GM04503 (cell line): ENCODE results near the gene NXPH4.

Experiments used
- DNase-seq: peaks from one replicate; pipeline ENCODE4 v3.0.0-alpha.2; 2012; ENCODE audit warnings: low read depth

NXPH4 gene

DNA sequence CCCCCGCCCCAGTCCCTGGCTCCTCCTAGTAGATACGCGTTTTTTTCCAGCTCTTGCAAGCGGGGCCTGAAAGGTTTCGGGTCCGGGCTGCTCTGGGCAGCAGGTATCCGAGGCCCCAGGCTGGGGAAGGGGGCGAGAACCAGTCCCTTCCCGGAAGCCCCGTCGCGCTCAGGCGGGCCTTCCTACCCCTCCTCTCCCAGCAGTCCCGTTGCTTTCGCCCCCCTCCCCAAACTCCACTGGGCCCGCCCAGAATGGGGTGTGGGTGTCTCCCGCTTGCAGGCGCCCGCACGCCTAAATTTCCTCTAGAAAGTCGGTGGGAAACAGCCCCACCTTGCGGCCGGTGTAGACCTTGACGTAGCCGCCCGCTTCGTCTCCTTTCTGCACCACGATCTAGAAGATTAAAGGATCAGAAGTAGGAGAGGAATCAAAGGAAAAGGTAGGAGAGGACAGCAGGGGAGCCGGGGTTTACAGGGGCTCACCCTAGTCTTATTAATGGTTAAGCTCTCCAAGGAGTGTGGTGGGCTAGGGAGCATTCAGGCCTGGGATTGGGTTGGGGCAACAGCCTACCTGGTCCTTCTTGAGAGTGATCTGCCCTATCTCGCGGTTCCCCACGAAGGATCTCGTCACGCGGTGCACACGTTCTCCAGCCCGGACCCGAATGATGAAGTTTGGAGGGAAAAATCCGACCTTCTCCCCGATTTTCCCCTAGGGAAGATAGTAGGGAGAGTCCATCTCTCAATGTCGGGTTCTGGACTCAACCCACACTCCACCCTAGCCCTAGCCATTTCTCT lies 27.1 kb downstream of the NXPH4 start:
- no peak for DNase-seq

DNA sequence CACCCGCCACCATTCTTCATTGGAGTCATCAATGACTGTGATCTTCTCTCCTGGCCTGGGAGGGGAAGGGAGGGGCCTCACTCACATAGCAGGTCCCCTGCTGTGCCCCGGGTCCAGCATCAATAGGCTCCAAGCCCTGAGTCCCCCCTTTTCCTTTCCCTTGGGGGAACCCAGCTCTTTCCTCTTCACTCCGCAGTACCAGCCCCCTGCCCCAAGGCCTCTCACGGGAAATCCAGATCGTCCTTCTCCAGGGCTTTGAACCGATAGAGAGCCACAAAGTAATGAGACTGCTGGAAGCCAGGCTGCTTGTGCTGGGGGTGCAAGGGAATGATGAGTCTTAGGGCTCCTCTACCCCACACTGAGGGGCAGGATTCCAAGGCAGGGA lies 27.7 kb downstream of the NXPH4 start:
- no peak for DNase-seq

DNA sequence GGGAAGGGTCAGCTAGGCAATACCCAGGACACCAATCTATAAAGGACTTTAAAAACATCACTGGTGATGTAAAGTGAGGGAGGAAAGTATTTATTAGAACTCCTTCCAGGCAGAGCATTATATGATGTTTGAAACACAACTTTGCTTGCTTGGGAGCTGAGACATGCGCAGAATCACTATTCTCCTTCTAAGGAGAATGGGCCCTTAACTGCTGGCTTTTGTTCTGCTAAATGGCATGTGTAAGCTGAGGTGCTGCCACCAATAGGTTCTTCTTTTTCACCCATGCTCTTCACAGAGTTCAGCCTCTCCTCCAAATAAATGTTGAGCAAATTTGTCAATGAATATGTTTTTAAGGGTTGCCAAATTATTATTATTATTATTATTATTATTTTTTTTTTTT lies 30.4 kb downstream of the NXPH4 start:
- no peak for DNase-seq

DNA sequence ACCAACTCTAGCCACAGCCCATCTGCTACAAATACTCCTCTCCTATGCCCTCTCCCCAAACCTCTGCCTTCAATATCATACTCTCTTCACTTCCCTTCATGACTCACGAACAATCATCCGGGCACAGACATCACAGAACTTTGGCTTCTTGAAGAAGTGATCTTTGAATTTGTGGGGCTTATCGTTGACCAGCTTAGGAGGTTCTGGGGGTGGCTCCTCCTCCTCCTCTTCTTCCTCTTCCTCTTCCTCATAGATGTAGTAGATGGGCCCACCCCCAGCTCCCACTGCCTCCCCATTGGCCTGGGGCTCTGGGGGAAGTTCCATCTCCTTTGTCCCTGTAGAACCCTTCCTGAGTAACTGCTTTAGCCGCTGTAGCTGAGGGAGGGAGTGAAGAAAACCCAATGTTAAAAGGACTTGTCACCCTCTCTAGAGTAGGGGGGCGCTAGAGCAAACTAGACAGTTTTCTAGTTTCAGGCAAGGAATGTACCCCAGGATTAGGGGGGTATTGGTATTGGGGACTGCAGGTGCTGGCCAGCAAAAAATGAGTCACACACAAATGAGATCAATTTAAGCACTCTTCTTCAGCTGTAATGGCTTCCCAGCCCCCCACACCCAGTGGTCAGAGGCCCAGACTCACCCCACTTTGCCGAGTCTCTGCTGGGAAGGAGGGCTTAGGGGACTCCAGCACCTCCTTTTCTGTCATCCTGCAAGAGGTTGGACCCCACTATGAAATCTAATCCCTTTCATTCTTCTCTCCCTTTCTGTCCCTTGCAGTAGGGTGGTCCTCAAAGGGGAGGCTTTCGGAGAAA lies 32.5 kb downstream of the NXPH4 start:
- DNase-seq = no peak

DNA sequence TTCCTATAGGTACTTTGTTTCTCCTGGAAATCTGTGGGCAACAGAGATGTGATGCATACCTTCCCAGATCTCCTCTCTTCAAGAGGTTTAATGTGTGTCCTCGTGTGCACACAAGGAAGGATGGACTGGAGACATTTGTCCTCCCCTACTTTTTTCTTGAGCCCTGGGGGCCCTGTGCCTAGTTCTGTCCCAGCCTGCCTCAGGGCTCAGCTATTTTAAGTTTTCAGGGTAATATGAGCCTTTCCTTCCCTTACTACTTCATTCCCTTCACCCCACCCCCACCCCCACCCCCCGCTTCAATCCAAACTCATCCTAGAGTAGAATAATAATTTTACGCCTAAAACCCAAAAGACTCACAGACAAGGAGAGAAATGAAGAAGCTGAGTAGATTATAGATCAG lies 33.9 kb downstream of the NXPH4 start:
- DNase-seq = no peak

DNA sequence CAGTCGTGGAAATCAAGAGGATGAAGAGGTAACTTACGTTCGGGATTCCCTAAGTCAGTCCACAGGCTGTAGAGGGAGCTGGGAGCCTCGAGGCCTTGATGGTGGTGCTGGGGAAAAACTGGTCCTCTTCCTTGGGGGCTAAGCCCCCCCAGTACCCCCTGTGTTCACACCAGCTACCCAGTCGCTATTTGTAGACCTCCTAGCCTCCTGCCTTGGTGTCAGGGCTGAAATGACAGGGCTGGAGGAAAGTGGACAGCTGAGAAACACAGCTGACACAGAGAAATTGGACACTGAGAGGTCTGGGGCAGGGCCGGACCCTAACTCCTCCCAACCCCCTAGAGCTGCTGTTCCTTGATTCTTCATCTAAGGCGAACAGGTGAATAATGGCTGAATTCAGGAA lies 34.4 kb downstream of the NXPH4 start, which contains the start of gene STAC3:
Gene STAC3, minus strand, starts transcription at position 232 of the 400 bp plus-strand sequence. CDS start 1,551 bp downstream, outside the sequence.
- no peak for DNase-seq

DNA sequence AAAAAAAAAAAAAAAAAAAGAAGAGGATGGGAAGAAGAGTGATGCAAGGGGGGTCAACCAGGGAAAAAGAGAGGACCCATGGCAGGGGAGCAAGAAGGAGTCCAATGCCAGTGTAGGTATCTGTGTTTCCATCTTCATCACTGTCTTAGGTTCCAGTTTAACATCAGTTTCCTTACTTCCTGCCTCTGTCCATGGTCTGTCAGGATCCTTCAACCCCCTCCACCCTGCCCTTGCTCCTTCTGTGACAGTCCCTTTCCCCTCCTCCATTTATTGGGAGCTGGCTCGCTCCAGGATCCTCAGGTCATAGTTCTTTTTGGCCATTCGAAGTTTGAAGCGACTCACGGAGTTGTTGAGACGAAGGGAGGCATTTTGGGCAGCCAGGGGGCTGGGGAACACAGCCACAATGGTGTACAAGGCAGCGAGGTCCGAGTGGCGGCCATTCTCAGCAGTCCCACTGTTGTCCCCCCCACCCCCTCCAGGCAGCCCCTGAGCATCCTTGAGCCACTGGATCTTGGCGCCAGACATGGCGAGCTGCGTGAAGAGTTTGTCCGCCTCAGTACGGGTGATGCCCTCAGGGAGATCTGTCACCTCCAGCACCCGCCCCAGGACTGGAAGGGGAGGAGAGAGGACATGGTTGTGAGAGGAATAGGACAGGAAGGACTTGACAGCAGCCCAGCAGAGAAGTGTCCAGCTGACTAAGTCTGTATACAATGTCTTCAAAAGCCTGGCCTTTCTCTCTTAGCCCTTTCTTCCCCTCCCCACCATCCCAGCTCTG lies 38.1 kb downstream of the NXPH4 start:
- DNase-seq = no peak

DNA sequence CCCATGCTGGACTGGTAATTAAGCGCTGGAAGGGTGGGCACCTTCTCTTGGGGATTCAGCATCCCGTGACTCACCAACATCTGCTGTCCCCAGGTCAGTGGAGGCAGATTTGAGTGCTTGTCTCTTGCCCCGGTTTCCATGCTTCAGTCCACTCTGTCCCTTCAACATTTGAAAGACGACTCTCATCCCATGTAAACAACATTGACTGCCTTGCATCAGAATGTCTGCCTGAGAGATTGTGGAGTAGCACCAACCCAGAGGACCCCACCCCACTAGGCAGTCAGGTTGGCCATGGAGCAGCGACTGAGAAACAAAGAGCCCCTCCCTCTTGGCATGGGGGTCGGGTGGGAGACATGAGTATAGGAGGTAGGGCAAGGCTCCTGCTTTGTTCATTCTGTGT lies 39.3 kb downstream of the NXPH4 start:
- no peak for DNase-seq

DNA sequence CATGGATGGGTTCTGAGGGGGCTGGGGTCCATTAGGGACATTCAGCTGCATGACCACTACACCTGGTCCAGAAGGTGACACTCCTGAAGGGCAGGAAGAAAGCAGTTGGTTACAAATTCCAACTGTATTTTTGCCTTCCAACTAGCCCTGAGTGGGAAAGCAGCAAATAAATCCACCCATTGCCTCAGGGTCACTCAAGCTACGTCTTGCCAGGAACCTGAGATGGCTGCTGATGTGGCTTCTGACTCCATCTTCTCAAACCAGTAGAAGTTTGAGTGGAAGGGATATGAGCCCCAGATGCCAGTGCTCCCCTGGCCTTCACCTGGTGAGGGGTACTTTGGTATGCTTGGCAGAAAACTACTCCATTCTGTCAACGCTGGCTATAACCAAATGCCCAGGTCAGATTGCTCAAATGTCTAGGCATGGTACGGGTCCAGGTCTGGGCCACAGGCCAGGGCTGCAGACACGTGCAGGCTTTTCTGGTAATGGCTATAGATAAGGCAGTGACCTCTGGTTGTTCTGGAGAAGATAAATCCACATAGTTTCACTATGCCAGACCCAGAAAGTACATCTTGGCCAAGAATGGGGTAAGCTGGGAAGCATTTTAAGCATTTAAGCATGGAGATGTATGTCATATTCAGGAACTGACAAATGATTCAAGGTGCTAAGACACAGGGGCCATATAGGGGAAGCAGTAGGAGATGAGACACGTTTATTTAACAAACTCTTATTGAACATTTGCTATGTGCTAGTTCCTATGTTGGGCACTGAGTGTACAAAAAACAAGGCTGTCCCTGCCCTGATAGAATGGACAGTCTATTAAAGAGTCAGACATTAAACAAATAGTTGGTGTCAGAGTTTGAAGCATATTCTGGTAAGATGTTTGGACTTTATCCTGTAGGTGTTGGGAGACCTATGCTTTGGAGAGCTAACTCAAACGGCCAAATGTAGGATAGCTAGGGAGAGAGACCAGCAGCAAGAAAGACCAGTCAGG lies 42.7 kb downstream of the NXPH4 start:
- no peak for DNase-seq

DNA sequence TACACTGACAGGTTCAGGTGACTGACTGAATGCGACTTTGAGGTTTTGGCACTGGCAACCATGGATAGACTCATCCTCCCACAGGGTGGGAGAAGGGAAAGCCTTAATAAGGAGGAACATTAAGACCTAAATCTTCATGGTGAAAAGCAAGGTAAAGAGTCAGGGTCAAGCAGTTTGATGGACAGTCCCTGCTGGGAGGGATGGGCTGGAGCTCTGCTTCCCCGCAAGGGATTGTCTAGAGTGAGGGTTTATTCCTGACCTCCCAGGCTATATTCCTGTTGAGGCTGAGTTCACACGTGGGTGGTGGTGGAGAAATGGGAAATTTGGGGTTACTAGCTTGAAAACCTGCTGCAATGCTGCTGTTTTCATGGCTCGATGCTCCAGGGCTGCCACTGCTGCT lies 43.8 kb downstream of the NXPH4 start:
- no peak for DNase-seq

DNA sequence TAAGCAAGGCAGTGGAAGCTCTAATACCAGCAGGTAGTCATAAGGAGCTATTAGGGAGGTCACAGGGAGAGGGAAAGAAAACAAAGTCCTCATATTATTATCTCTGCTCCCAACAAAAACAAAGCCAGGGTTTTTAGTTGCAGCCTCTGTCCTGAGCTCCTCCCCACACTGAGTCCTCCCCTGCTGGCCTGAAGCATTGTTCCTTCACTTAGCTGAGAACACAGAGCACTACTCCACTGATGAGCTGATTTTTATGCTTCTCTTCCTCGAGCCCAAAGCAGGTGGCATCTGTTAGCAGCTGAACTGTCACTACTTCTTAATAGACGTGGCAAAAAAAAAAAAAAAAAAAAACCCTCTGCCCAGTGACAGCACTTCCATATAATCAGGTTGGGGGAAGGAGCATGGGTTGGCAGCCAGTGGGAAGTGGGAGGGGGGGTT lies 44.9 kb downstream of the NXPH4 start:
- DNase-seq = no peak

DNA sequence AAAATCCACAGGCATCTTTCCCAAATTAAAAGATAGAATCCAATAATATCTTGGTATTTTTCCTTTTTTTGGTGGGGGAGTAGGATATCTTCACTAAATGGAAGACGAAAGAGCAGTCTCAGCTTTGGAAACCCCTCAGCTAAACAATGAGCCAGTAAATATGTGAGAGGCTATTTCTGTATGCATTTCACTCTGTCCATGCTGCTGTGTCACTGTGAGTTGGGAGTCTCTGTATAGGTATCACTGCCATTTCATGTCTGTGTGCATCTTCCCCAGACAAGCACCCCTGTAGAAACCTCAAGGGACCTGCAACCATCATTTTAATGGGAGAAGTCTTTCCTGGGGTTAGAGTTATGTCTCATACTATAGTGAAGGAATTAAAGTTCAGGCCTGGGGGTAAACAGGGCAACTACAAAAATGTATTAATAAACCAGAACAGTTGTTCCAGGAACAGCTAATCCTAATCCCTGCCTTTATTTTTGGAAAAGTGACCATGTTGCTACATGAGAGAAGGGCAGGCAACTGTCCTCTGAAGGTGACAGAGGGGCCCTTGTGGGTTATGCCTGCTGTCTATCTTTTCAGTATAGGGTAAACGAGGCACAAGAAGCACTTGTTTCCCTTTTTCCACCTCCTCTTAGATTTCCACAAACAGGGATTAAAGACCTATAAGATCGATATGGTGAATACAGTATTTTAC lies 45.7 kb downstream of the NXPH4 start:
- no peak for DNase-seq

DNA sequence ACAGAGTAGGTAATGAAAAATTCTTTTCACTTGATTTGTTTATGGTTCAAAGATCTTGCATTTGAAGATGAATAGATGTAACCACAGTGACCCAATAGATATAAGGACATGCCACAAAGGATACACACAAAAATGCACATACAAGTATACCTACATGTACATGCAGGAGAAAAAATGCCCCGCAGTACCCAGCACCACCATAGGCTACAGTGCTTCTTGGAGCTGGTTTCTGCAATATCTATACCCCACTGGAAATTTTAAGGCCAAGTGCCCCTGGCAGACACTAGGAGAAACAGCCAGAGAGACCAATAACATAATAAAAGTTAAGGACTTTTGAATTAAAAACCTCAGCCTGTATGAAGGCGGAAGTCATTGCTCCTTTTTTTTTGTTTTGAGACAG lies 46.5 kb downstream of the NXPH4 start:
- no peak for DNase-seq

DNA sequence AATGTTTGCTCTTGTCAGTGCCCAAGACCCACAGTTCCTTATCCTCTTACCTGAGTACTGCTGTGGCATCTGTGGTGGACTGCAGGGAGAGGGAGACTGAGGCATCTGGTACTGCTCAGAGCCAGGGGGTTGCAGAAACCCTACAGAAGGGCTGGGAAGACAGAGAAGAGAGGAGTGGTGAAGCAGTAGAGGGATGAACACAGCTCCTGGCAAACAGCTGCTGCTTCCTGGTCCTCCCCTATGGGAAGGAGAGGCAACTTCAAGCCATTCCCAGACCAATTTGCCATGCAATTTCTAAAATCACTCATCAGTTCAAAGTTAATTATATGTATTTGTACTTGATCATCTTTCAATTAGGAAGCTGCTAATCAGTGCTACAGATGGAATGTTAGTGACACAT lies 50.1 kb downstream of the NXPH4 start:
- no peak for DNase-seq

DNA sequence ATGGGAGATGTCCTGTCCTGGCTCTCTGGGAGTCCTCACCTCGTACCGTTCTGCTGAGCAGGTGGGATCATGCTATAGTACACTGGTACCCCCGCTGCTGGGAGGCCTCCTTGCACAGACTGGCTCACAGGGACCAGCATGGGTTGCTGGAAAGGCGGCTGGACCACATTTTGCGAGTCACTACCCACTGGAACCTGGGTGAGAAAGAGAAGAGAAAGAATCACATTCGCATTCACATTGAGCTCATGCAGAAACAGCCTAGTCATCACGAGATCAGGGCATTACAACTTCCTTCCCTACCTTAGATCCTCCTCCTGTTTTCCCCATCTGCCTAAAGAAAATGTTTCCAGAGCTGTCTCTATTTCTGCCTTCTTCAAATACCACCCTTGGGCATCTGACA lies 51.7 kb downstream of the NXPH4 start:
- no peak for DNase-seq

DNA sequence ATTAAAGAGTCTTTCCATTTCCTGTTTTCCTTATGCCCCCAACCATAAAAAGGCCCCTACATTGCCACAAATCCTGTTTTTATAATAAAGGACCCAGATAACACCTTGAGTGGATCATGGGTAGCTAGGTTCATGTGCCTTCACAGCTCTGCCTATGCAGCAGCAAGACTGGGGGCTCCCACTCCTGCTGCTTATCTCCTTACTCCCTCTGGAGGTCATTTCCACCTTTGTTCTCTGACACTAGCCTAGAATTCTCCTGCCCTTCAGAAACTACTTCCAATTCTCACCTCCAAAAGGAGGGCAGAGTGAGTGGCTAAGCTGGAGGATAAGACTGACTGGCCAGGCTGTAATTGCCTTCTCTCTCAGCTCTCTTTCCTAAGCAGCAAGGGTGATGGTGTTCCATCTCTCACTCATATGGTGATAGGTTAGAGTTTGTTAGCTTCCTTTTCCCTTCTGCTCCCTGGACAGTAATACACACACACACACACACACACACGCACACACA lies 54.4 kb downstream of the NXPH4 start:
- no peak for DNase-seq

DNA sequence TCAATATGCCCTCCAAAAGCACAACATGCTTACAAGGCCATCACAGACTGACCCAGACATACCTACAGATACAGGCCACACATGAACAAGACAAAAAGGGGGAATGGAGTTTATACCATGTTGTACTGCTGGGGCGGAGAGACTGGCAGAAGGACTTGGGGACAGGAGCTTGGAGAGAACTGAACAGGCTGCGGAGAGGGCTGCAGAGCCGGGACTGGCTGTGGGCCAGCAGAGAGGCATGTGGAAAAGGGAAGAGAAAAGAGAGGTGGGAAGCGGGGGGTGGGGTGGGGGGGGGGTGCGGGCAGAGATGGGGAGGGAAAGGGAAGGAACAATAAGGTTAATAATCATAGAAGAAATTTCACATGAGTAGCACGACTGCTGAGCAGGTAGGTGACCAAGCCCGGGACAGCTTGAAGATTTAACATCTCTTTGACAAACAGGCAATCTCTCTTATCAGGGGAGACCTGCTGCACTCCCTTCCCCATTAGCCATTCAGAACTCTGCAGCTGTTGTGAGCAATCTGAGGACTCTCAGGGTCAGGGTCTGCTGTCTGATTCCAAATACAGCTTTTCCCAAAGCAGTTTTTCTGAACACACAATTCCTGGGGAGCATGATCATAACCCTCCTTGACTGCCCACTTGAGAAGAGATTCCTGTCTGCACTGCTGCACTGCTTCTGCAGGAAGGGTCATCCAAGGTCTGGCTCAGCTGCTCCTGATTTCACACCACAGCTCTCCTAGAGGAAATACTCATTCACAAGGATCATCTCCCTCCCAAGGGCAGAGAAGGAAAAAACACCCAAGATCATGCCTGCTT lies 56.0 kb downstream of the NXPH4 start:
- DNase-seq = peak; percentile 18

DNA sequence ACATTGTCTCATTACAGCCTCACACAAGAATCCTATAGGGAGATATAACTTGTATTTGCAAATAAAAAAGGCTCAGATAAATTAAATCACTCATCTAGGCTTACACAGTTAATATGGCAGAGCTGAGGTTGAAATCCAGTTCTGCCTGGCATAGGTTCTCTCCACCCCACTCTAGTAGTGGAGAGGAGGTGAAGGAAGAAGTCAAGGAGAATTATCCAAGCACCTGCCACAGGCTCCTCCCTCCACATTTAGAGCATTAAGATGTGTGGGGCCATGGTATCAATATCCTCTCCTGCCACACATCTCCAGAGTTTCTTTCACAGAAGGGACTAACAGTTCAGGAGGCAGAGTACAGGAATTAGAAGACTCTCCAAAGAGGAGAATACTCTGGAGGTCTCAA lies 56.9 kb downstream of the NXPH4 start:
- no peak for DNase-seq
